Measurements from ENCODE around the gene ATP12A. TPM values are rescaled to one million over a fixed set of nuclear protein-coding genes. Genes with fewer than 3 reads are reported as not detected.

ATP12A gene
- total and polyA plus RNA-seq, 2 of the 8 experiments (the other 6 are each of a cell fraction or from before 2014, with no cell fraction given), result 0.80 to 1.3 TPM

- 88% methylated on average over 5 of the region's 5 CpGs; no CpG with 5 or more reads in 1 of the 2 experiments for WGBS, 2 experiments (ENCODE audit: extremely low coverage in 1 of 2, insufficient coverage in 1 of 2, insufficient read length in 1 of 2, insufficient replicate concordance in 2 of 2, low coverage in 1 of 2, low lambda C conversion rate in 2 of 2, missing lambda C conversion rate in 1 of 2)
- Histone ChIP-seq H3K27ac (ENCODE audit: low read depth, low read length) (no peak overlapping the region), H3K36me3 (ENCODE audit: control insufficient read depth in 2 of 4, insufficient read depth in 4 of 4, low read length in 3 of 4) (no peaks in the 10 kb centered on the region), H2BK12ac (ENCODE audit: low read depth, low read length) (no peak overlapping the region), H3K56ac (replicated peaks; ENCODE audit: insufficient read length, low read depth, low read length) (no peak overlapping the region), H2BK20ac (ENCODE audit: low read length) (no peak overlapping the region), H2AFZ (ENCODE audit: low read length) (no peak overlapping the region), H3K79me1 (ENCODE audit: low read depth, low read length) (no peaks in the 10 kb centered on the region), H4K8ac (ENCODE audit: extremely low read depth, insufficient read depth, low read length) (no peak overlapping the region), H3K9me3 (ENCODE audit: insufficient read depth in 2 of 2, low read depth in 1 of 2, low read length in 1 of 2) (no peaks in the 10 kb centered on the region), H3K4ac (replicated peaks; ENCODE audit: insufficient read length, low read depth, low read length) (no peak overlapping the region), H3K18ac (ENCODE audit: extremely low read depth, low read length) (no peak overlapping the region), H3K14ac (ENCODE audit: insufficient read length) (no peak overlapping the region), H4K91ac (replicated peaks; ENCODE audit: insufficient read length, low read length) (no peak overlapping the region), H2BK15ac (ENCODE audit: low read length) (no peak overlapping the region), H2AK5ac (ENCODE audit: low read depth, low read length) (no peak overlapping the region), H3K79me2 (ENCODE audit: control insufficient read depth in 1 of 2, insufficient read depth in 2 of 2, low read length in 2 of 2) (no peaks in the 10 kb centered on the region), H3K27me3 (replicated peaks in 1 of 4; ENCODE audit: control insufficient read depth in 3 of 4, extremely low read depth in 1 of 4, insufficient read depth in 3 of 4, low read length in 3 of 4) (no peaks in the 10 kb centered on the region), H3K23me2 (ENCODE audit: low read depth, low read length) (no peaks in the 10 kb centered on the region), H3K4me2 (ENCODE audit: insufficient read depth in 1 of 2, low read depth in 2 of 2, low read length in 2 of 2) (no peak overlapping the region), H3K9ac (replicated peaks in 1 of 4; ENCODE audit: extremely low read depth in 1 of 4, low read depth in 3 of 4, low read length in 3 of 4) (no peak overlapping the region), H4K5ac (ENCODE audit: insufficient read length, low read depth, low read length) (no peak overlapping the region), H4K20me1 (replicated peaks in 1 of 2; ENCODE audit: control insufficient read depth in 1 of 2, insufficient read depth in 2 of 2, low read length in 2 of 2) (no peaks in the 10 kb centered on the region), H3K4me3 (ENCODE audit: extremely low read depth in 1 of 4, insufficient read depth in 2 of 4, low read depth in 3 of 4, low read length in 4 of 4) (no peak overlapping the region), H3K4me1 (replicated peaks in 1 of 4; ENCODE audit: control insufficient read depth in 3 of 4, insufficient read depth in 4 of 4, low read length in 3 of 4) (peaks cover 0 to 6% (median 2%) of the 10 kb centered on the region in 4 experiments; a peak in 2 of 7 replicates), H2BK120ac (replicated peaks; ENCODE audit: low read depth, low read length) (no peak overlapping the region), H3K23ac (ENCODE audit: insufficient read length) (no peak overlapping the region), H2BK5ac (ENCODE audit: low read depth, low read length) (no peak overlapping the region)
- TF ChIP-seq CHD1 (IDR thresholded peaks at IDR 0.05; ENCODE audit: low read depth, low read length), result no peak
- TF ChIP-seq ZNF274 (IDR thresholded peaks at IDR 0.05; ENCODE audit: borderline replicate concordance, extremely low read depth, low read length), result no peak
- no peak for TF ChIP-seq NRF1 (IDR thresholded peaks at IDR 0.05; ENCODE audit: low read depth, low read length)
- no peak for TF ChIP-seq TCF12 (IDR thresholded peaks at IDR 0.05; ENCODE audit: low read depth, low read length)
- TF ChIP-seq SAP30 (IDR thresholded peaks at IDR 0.05; ENCODE audit: insufficient read depth, insufficient replicate concordance, low read length), result no peak
- TF ChIP-seq KDM1A (IDR thresholded peaks at IDR 0.05; ENCODE audit: borderline replicate concordance, low read length), result no peak
- no peak for TF ChIP-seq RFX5 (IDR thresholded peaks at IDR 0.05; ENCODE audit: borderline replicate concordance, low read depth, low read length)
- no peak for TF ChIP-seq CBX8 (IDR thresholded peaks at IDR 0.05; ENCODE audit: borderline replicate concordance, low read depth, low read length)
- no peak for TF ChIP-seq TBP (IDR thresholded peaks at IDR 0.05; ENCODE audit: low read depth, low read length)
- no peak for TF ChIP-seq KDM4A (IDR thresholded peaks at IDR 0.05; ENCODE audit: low read depth, low read length, severe bottlenecking)
- TF ChIP-seq BRCA1 (IDR thresholded peaks at IDR 0.05; ENCODE audit: low read depth, low read length), result no peak
- TF ChIP-seq CTBP2 (IDR thresholded peaks at IDR 0.05; ENCODE audit: borderline replicate concordance, insufficient read depth, insufficient read length, low read length), result no peak
- TF ChIP-seq CEBPB (IDR thresholded peaks at IDR 0.05; ENCODE audit: low read depth, low read length), result no peak
- TF ChIP-seq PHF8 (conservative IDR thresholded peaks at IDR 0.05; ENCODE audit: low read depth, low read length), result no peak
- ChIA-PET POLR2A (ENCODE audit: partially characterized antibody) (no interaction called here), CTCF (ENCODE audit: partially characterized antibody) (interaction anchor here (0.7 to 5.1 kb wide), 6 partner anchors 8 to 34 kb away, joined by 4 to 67 read pairs (median 22); no protein-coding TSS in a partner anchor)
- DNase-seq (ENCODE audit: low read depth in 1 of 2, low spot score in 2 of 2), result no peak
- FAIRE-seq, result no peak
These were observed 11.2 kb downstream of the ATP12A start for GRCh38 chr13:24691381-24691780.

Data from H1 (cell line).